ENCODE results near the gene RALGAPA1.
"Not testable (repeated sequence)": the region's sequence is repeated elsewhere in the genome, so short reads cannot be mapped to it uniquely, and the experiment has no call there.

RALGAPA1 gene

DNA sequence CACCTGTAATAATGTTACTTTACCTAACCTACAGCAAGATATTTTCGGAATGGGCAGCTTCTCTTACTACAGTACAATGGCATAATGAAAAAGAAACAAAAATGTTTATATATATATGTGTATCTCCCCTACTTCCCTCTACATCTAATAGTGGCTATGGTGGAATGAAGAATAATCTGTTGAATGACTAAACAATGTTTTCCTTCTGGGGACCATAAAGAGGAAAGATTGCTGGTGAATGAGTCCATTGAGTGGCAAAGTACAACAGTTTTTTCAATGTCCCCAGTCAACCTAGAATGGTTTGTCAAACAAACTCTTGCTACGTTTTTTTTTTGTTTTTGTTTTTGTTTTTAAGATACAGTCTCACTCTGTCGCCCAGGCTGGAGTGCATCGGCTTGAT, 47.2 kb downstream of the RALGAPA1 start:
- no peak for DNase-seq

GRCh38 chr14:35760143-35760542, 49.0 kb downstream of the RALGAPA1 start:
- DNase-seq: no peak

DNA sequence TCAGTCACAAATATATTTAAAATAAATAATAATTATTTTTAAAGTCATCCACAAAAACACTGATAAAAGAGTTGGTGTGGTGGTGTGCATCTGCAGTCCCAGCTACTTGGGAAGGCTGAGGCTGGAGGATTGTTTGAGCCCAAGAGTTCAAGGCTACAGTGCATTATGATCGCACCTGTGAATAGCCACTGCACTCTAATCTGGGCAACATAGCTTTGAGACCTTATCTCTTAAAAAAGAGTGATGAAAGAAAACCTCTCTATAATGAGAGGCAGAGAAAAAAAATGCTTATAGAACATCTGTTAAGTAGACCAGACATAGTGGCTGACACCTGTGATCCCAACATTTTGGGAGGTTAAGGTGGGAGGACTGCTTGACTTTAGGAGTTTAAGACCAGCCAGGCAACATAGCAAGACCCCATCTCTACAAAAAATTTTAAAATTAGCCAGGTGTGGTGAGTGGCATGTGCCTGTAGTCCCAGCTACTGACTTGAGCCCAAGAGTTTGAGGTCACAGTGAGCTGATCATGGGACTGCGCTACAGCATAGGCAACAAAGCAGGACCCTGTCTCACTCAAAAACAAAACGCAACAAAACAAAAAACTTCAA, 50.5 kb downstream of the RALGAPA1 start:
- DNase-seq: no peak

DNA sequence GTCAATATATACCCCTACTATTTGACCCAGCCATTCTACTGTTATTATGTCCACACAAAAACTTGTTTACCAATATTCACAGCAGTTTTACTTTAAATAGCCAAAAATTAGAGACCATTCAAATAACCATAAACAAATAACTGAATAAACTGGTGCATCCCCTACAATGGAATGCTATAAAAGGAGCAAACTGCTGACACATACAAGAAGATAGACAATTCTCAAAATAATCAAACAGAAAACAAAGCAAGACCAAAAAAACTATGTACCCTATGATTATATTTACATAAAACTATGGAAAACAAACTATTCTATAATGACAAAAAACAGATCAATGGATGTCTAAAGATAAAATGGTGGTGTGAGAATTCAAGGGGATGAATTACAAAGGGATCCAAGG, 54.4 kb downstream of the RALGAPA1 start:
- DNase-seq: no peak

GRCh38 chr14:35752380-35752779, 56.7 kb downstream of the RALGAPA1 start:
- no peak for DNase-seq

- DNase-seq: no peak
Observed at GRCh38 chr14:35750202-35750904, 58.7 kb downstream of the RALGAPA1 start.

GRCh38 chr14:35747379-35747778, 61.7 kb downstream of the RALGAPA1 start:
- DNase-seq: no peak

DNA sequence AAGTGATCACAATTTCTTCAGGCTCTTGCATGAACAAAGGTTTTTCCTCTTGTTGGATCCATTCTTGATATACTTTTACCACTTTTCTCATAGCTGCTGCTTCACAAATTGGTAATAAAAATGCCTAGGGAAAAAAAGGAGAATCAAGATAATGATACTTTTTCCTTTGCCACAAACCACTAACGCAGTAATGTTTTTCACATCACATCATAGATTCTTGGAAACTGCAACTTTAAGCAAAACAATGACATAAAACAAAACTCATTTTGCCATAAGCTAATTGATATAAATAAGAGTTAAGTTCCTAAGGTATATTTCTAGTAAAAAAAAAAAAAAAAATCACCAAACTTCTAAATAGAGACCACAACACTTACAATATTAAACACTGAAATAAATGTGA, 66.7 kb downstream of the RALGAPA1 start:
- DNase-seq: no peak

- DNase-seq: no peak
Observed at GRCh38 chr14:35742032-35742371, 67.1 kb downstream of the RALGAPA1 start.

DNA sequence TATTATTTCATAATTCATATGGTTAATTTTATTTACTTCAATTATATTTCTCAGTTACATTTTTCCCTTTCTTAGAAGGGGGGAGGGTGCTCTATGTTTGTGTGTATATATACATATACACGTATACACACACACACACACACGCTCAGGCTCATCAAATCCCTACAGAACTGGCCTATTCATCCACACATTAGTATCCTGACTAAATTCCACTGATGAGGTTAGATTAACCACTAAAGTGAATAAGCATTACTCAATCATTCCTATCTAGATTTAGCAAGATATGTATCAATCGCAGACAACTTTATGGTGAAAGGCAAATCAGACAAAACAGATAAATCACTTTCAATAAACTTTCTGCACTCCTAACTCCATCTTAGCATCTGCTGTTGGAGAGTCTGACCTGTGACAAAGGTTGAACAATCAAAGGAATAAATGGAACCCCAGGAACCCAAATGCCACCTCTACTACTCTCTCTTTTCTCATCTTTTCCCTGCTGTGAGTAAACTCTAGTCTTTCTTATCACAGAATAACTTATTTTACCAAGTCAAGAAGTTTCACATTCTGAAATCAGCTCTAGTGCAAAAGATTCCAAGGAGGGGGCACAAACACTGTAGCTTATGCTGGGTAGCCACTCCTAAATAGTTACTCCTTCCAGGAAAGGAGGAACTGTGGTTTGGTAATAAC, 67.6 kb downstream of the RALGAPA1 start:
- no peak for DNase-seq

DNA sequence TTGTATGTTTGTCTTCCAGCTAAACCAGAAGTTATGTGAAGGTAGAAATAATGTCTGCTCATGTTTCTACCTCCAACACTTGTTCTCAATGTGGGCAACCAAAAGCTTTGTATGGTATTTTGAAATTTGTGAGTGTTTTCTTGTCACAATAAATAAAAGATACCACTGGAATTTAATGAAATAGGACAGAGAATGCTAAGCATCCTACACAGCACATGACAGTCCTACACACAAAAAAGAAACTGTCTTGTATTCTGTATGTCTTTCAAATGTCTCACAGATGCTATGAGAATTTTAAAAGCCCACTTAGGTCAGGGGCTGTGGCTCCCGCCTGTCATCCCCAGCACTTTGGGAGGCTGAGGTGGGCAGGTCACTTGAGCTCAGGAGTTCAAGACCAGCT, 68.9 kb downstream of the RALGAPA1 start:
- DNase-seq: no peak

DNA sequence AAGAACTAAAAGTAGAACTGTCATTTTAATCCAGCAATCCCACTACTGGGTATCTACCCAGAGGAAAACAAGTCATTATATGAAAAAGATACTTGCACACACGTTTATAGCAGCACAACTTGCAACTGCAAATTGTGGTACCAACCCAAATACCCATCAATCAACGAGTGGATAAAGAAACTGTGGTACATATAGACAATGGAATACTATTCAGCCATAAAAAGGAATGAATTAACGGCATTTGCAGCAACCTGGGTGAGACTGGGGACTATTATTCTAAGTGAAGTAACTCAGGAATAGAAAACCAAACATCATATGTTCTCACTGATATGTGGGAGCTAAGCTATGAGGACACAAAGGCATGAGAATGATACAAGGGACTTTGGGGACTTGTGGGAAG, 73.9 kb downstream of the RALGAPA1 start:
- DNase-seq: not testable (repeated sequence)

GRCh38 chr14:35733510-35733909, 75.6 kb downstream of the RALGAPA1 start:
- DNase-seq: not testable (repeated sequence)

DNA sequence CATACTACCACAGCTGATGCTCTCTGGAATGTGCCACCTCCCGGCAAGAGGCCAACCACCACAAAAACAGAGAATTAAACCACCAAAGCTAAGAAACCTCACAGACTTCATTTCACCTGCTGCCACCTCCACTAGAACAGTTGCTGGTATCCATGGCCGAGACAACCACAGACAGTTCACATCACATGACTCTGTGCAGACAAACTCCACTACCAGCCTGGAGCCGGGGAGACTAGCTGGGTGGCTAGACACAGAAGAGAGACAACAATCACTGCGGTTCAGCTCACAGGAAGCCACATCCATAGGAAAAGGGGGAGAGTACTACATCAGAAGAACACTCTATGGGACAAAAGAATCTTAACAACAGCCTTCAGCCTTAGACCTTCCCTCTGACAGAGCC, 78.2 kb downstream of the RALGAPA1 start:
- no peak for DNase-seq

- DNase-seq: no peak
Observed at GRCh38 chr14:35727764-35728163, 81.3 kb downstream of the RALGAPA1 start.

GRCh38 chr14:35725930-35726329, 83.2 kb downstream of the RALGAPA1 start:
- DNase-seq: no peak

GRCh38 chr14:35715079-35715478, 94.0 kb downstream of the RALGAPA1 start:
- no peak for DNase-seq

GRCh38 chr14:35712466-35712865, 96.6 kb downstream of the RALGAPA1 start:
- no peak for DNase-seq

DNA sequence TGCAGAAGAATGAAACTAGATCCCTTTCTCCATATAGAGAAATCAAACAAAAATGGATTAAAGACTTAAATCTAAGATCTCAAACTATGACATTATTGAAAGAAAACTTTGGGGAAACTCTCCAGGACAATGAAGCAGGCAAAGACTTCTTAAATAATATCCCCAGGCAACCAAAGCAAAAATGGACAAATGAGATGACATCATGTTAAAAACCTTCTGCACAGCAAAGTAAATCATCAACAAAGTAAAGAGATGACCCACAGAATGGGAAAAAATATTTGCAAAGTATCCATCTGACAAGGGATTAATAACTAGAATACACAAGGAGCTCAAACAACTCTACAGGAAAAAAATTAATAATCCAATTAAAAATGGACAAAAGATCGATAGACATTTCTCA, 101.0 kb downstream of the RALGAPA1 start:
- DNase-seq: no peak

DNA sequence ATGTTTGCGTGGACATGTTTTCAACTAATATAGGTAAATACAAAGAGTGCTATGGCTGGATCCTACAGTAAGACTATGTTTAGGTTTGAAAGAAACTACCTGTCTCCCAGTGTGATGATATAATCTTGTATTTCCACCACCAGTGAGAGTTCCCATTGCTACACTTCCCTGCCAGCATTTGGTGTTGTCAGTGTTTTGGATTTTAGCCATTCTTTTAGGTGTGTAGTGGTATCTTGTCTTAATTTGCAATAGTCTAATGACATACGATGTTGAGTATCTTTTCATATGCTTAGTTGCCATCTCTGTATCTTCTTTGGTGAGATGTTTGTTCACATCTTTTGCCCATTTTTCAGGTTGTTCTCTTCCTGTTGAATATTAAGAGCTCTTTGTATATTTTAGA, 103.5 kb downstream of the RALGAPA1 start:
- no peak for DNase-seq

GRCh38 chr14:35704793-35705493, 104.2 kb downstream of the RALGAPA1 start:
- no peak for DNase-seq

DNA sequence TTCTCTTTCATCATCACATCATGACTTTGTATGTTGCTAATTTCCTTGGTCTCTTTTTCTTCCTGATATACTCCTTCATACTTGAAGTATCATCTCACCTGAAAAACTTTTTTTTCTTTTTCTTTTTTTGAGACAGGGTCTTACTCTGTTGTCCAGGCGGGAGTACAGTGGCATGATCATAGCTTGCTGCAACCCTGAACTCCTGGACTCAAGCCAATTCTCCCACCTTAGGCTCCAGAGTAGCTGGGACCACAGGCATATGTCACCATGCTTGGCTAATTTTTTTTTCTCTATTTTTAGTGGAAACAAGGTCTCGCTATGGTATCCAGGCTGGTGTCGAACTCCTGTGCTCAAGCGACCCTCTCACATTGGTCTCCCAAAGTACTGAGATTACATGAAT, 107.6 kb downstream of the RALGAPA1 start:
- DNase-seq: no peak

DNA sequence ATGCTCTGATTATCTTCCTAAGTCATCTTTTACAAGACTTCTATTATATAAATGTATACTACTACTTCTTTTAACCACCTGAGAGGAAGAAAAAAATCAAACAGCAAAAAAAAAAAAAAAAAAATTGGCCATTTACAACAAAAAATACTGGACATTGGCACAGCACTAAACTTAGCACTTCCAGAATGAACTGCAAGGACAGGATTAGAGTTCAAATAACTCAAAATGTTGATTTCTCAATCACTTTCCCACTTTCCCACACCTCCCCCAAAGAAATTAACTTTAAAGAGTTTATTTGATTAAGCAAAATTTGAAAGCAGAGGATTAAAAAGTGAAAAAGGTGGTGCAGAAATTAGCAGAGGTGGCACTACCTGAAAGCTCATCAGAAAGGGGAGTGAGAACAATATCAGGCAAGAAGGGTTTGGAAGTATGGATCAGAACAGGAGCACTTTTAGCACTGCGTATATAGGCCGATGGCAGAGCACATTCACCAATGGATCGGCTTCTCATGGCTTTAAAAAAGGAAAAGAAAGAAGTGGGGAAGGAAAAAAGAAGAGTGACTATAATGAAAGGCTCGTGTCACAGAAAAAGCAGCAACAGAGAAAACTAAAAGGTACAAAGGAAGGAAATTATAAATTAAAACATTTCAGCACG, 109.2 kb downstream of the RALGAPA1 start:
- DNase-seq: no peak
